Measurements from ENCODE around the gene BHLHE40.
"Not testable (repeated sequence)": the region's sequence is repeated elsewhere in the genome, so short reads cannot be mapped to it uniquely, and the experiment has no call there.

Gene BHLHE40

GRCh38 chr3:4979428-4980228 lies at the start of gene BHLHE40:
TSS of gene BHLHE40 (plus strand) at chr3:4979437. CDS start at chr3:4979719, 282 bp downstream.
- DNase-seq = no peak

DNA sequence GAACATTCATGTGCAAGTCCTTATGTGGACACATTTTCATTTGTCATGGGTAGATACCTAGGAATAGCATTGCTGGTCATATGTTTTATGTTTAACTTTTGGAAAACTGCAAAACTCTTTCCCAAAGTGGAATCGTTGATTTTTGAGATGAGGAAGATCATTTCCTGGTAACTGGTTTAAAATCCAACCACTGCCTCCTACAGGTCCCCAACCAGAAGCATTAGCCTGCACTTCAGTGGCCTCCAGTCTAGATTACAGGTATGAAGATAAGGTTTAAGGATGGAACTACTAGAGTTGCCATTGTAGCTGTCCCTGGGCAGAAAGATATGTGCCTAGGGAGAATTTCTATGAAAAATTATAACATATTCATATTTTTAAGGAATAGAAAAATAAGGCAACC lies 48.7 kb upstream of the BHLHE40 start:
- DNase-seq = no peak

DNA sequence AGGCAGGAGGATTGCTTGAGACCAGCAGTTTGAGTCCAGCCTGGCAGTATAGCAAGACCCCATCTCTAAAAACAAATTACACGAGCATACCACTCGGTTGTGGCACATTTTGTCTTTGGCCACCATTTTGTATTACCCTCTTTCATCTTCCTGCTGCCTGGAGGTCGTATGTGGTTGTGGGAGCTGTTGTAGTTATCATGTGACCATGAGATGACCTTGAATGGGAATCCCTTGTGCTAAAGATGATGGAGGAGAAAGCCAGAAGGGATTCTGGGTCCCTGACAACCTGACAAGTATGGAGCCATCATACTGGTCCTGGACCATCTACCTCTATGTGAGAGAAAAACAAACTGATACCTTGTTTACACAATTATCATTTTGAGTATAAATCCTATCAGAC lies 45.2 kb upstream of the BHLHE40 start:
- DNase-seq = no peak

DNA sequence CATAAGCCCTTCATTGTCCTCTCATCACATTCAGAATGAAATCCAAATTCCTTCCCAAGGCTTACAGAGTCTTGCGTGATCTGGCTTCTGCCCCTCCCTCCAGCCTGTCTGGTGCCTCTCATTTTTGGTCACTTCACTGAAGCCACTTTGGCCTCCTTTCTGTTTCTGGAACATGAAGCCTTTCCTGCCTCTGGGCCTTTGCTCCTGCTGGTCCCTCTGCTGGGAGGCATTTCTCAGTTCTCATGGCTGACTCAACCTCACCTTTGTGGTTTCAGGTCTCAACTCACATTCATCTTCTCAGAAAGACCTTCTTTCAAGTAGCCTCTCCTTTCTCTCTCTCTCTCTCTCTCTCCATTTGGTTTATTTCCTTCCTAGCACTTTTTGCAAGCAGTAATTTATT lies 43.9 kb upstream of the BHLHE40 start:
- DNase-seq = no peak

DNA sequence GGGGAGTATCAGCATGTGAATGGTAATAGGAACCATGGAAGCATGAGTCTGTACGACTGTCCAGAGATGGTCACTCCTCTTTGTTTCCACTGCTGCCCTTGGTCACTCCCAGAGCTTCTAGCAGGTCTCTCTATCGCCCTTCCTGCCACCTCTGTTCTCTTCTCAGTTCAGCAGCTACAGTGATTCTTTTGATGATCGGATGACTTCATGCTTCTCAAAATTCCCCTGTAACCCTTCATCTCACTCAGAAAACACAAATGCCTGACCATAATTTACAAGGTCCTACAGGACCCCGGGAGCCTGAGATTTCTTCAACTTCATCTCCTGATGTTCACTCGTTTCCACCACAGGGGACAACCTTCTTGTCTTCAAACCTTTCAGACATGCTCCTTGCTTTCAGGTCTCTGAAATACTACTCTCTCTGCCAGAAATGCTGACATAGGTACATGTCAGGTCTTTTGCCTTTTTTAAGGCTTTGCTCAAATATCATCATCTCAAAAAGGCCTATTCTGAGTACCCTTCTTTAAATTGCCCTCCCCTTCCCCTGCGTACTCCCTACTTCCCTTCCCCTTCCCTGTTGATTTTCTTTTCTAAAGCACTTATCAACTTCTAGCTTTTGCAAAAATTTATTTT lies 42.1 kb upstream of the BHLHE40 start:
- no peak for DNase-seq

DNA sequence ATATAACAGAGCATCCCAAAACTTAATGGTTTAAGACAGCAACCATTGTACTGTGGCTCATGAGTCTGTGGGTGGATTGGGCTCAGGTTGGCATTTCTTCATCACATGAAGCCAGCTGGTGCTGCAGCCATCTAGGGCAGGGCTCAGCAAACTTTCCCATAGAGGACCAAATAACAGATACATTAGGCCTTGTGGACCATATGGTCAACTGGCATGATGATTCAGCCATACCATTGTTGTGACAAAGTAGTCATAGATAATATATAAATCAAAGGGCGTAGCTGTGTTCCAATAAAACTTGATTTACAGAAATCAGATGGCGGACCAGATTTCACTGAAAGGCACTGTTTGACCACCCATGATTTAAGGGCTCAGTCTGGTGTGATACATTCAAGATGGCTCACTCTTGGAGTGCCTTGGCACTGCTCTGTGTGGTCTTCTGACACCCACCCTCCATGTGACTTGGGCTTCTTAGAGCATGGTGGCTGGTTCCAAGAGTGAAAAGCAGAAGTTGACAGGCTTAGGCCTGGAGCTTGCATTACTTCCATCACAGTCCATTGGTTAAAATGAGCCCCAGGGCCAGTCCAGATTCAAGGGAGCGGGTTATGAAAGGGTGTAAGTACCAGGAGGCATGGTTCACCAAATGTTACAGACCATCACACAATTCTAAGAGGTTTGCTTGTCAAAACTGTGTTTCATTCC lies 40.8 kb upstream of the BHLHE40 start:
- DNase-seq = no peak

DNA sequence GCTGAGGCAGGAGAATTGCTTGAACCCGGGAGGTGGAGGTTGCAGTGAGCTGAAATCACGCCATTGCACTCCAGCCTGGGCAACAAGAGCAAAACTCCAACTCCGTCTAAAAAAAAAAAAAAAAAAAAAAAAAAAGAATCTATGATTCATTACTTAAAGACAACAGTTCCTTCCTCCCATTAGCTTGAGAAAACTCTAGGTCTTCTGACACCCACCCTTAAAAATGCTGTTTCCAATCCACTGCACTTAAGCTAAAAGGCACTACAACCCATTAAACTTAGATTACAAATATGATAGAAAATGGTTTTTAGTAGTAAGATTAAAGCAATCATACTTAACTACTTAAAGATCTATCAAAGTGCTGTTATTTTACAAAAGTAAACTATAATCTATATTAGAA lies 40.0 kb upstream of the BHLHE40 start:
- DNase-seq = no peak

- DNase-seq = no peak
These were observed 38.3 kb upstream of the BHLHE40 start for GRCh38 chr3:4940985-4941384.

- no peak for DNase-seq
These were observed 35.7 kb upstream of the BHLHE40 start for GRCh38 chr3:4943549-4943948.

DNA sequence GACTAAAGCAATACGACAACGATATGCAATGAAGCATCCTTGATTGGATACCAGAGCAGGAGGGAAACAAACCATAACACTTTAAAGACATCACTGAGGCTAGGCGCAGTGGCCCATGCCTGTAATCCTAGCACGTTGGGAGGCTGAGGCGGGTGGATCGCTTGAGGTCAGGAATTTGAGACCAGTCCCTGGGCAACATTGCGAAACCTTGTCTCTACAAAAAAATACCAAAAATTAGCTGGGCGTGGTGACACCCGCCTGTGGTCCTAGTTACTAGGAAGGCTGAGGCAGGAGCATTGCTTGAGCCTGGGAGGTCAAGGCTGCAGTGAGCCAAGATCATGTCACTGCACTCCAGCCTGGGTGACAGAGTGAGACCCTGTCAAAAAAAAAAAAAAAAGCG lies 33.9 kb upstream of the BHLHE40 start:
- no peak for DNase-seq

GRCh38 chr3:4947028-4947427 lies 32.2 kb upstream of the BHLHE40 start:
- no peak for DNase-seq

DNA sequence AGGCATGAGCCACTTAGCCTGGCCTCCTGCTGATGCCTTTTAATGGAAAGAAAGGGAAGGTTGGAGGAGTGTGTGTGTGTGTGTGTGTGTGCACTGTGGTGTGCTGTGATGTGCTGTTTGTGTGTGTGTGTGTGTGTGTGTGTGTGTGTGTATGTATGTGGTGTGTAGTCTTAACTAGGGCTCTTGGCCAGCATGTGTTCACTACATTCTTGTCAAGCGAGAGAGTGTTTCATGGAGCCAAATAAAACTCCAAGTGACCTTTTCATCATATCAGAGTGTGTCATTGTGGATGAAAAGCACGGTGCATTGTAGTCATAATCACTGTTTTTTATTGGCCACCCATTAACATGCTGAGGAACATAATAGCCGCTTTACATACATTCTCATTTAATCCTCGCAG lies 30.8 kb upstream of the BHLHE40 start:
- no peak for DNase-seq

DNA sequence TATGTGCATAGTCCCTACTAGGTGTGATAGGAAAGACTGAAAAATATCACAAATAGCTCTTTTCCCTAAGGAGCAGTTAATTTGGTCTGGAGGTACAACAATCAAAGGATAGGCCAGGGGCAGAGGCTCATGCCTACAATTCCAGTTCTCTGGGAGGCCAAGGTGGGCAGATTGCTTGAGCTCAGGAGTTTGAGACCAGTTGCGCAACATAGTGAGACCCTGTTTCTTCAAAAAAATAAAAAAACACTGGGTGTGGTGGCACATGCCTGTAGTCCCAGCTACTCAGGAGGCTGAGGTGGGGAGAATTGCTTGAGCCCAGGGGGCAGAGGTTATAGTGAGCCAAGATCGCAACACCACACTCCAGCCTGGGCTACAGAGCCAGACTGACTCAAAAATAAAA lies 30.2 kb upstream of the BHLHE40 start:
- no peak for DNase-seq

DNA sequence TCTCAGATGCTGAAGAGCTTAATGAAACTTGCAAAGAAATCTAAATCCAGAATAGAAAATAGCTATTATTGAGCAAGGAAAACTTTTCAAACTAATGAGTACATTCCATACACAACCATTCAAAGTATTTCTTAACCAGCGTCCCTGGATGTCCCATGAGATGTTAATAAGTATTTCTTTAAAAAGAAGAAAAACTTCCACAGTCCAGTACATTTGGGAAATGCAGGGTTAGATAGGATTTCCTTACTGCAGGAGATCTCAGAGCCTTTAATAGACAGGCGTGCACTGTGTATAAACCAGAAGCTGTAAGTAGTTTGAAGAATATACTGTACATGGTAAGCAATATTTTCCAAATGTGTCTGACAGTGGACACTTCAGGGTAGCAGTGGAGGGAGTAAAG lies 29.6 kb upstream of the BHLHE40 start:
- no peak for DNase-seq

GRCh38 chr3:4950351-4950784 lies 28.9 kb upstream of the BHLHE40 start:
- peak in 1 of 2 donors; percentile 15 for DNase-seq

- DNase-seq = no peak
These were observed 28.3 kb upstream of the BHLHE40 start for GRCh38 chr3:4950948-4951347.

- DNase-seq = no peak
These were observed 26.1 kb upstream of the BHLHE40 start for GRCh38 chr3:4953119-4953518.

DNA sequence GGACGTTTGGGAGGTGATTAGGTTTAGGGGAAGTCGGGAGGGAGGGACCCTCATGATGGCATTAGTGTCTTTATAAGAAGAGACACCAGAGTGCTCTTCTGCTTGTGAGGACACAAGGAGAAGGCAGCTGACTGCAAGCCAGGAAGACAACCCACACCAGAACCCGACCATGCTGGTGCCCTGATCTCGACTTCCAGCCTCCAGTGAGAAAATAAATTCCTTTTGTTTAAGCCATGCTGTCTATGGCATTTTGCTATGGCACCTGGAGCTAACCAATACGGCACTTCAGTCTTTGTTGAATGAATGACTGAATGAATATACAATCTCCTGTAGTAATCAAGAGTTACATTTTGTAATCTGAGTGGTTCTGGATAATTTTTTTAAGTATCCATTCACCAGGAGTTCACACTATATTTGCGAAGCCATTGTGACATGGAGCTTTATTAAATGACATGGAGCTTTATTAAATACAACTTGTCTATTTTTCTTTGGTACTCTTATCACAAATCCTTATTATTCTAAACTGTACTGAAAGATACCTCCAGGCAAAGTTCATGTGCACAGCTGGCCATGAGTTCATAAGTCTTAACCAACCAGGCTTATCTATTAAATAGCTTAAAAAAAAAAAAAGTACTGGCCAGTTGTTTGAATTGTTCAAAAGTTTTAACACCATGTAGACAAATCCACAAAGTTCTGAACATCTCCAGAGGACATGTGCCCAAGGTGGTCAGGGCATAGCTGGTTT lies 24.8 kb upstream of the BHLHE40 start:
- DNase-seq = no peak

GRCh38 chr3:4956099-4956498 lies 23.1 kb upstream of the BHLHE40 start:
- no peak for DNase-seq

- DNase-seq = no peak
These were observed 22.5 kb upstream of the BHLHE40 start for GRCh38 chr3:4956738-4957137.

- no peak for DNase-seq
These were observed 21.3 kb upstream of the BHLHE40 start for GRCh38 chr3:4957978-4958377.

GRCh38 chr3:4959180-4959579 lies 20.1 kb upstream of the BHLHE40 start:
- DNase-seq = no peak

GRCh38 chr3:4961865-4962264 lies 17.4 kb upstream of the BHLHE40 start:
- DNase-seq = not testable (repeated sequence)
